ENCODE data around the gene PRR23E.

Gene PRR23E

GRCh38 chr3:127234778-127235177, 41.8 kb downstream of the PRR23E start:
- DNase-seq: no peak

- no peak for DNase-seq
These were observed 42.8 kb downstream of the PRR23E start for GRCh38 chr3:127235706-127236105.

GRCh38 chr3:127237835-127238234, 44.9 kb downstream of the PRR23E start:
- no peak for DNase-seq

GRCh38 chr3:127238602-127239001, 45.7 kb downstream of the PRR23E start:
- DNase-seq: no peak

GRCh38 chr3:127247292-127247691, 54.4 kb downstream of the PRR23E start:
- DNase-seq: no peak

Measured in HCEC 1CT (cell line).